ENCODE measurements around the gene CLEC2D. TPM values are rescaled to one million over a fixed set of nuclear protein-coding genes. Genes with fewer than 3 reads are reported as not detected.
"Not testable (repeated sequence)": the region's sequence is repeated elsewhere in the genome, so short reads cannot be mapped to it uniquely, and the experiment has no call there.

CLEC2D gene
- total RNA-seq, 1 experiment from 2014 or later: 1.9 TPM

- TF ChIP-seq RAD21 (IDR thresholded peaks at IDR 0.05; ENCODE audit: low read depth) (no peak), REST (IDR thresholded peaks at IDR 0.05; ENCODE audit: low read depth) (no peak), SIN3A (IDR thresholded peaks at IDR 0.05; ENCODE audit: low read depth) (no peak), ZFX (IDR thresholded peaks at IDR 0.05) (no peak), SRF (IDR thresholded peaks at IDR 0.05; ENCODE audit: low read depth) (no peak), CBX3 (IDR thresholded peaks at IDR 0.05; ENCODE audit: low read depth) (no peak), POLR2AphosphoS5 (IDR thresholded peaks at IDR 0.05; ENCODE audit: low read depth, low read length) (no peak), JUND (IDR thresholded peaks at IDR 0.05) (no peak), CEBPB (IDR thresholded peaks at IDR 0.05; ENCODE audit: low read depth) (no peak)
- DNase-seq (ENCODE audit: low read depth, low spot score) (no peak), ATAC-seq (no peak)
- CTCF ChIA-PET: no interaction called here
- Histone ChIP-seq H4K20me1 (ENCODE audit: insufficient read depth) (no peaks in the 10 kb centered on the region), H3K27ac (ENCODE audit: low read depth, low read length) (no peak overlapping the region), H3K9me2 (ENCODE audit: insufficient read depth) (no peaks in the 10 kb centered on the region), H3K9me3 (ENCODE audit: control insufficient read depth in 1 of 2, insufficient read depth in 1 of 2, low read depth in 1 of 2, low read length in 2 of 2) (no peaks in the 10 kb centered on the region), H3K36me3 (ENCODE audit: control insufficient read depth in 1 of 2, insufficient read depth in 2 of 2, low read length in 2 of 2) (no peaks in the 10 kb centered on the region), H3K4me3 (replicated peaks in 1 of 2; ENCODE audit: low read depth in 1 of 2, low read length in 2 of 2) (no peak overlapping the region), H3K9ac (ENCODE audit: low read length) (no peak overlapping the region), H3K4me2 (ENCODE audit: low read length) (no peak overlapping the region), H2AFZ (ENCODE audit: low read depth, low read length, poor library complexity, severe bottlenecking) (no peak overlapping the region), H3K27me3 (ENCODE audit: insufficient read depth, low read length) (no peaks in the 10 kb centered on the region), H3K79me2 (ENCODE audit: insufficient read depth, low read length) (no peaks in the 10 kb centered on the region), H3K4me1 (ENCODE audit: control insufficient read depth in 1 of 2, insufficient read depth in 2 of 2, low read length in 2 of 2) (peaks cover 0 to 4% of the 10 kb centered on the region in 2 experiments; a peak in 1 of 4 replicates)
- RAD21 ChIA-PET (ENCODE audit: low non-redundant PET in 1 of 2, low total read pairs in 2 of 2, uncharacterized antibody in 2 of 2, unreplicated experiment in 2 of 2): no interaction called here
- POLR2A ChIA-PET: no interaction called here
- no TSS peak for BruUV-seq (replicated peaks)
- intact Hi-C loops (cut with micrococcal nuclease): no loop called here
Measured at GRCh38 chr12:9643266-9643660, 26.2 kb upstream of the CLEC2D start.

- CTCF ChIA-PET; H3K79me2 ChIP-seq (ENCODE audit: insufficient read depth, low read length); H2AFZ ChIP-seq (ENCODE audit: low read depth, low read length, poor library complexity, severe bottlenecking); H3K9ac ChIP-seq (ENCODE audit: low read length); H3K36me3 ChIP-seq (ENCODE audit: control insufficient read depth in 1 of 2, insufficient read depth in 2 of 2, low read length in 2 of 2); DNase-seq (ENCODE audit: low read depth, low spot score); H3K9me3 ChIP-seq (ENCODE audit: control insufficient read depth in 1 of 2, insufficient read depth in 1 of 2, low read depth in 1 of 2, low read length in 2 of 2); H3K27me3 ChIP-seq (ENCODE audit: insufficient read depth, low read length); H3K27ac ChIP-seq (ENCODE audit: low read depth, low read length); ATAC-seq; H3K4me2 ChIP-seq (ENCODE audit: low read length); H3K4me3 ChIP-seq (replicated peaks in 1 of 2; ENCODE audit: low read depth in 1 of 2, low read length in 2 of 2); intact Hi-C loops (cut with micrococcal nuclease); H3K9me2 ChIP-seq (ENCODE audit: insufficient read depth); POLR2A ChIA-PET; BruUV-seq (replicated peaks); RAD21 ChIA-PET (ENCODE audit: low non-redundant PET in 1 of 2, low total read pairs in 2 of 2, uncharacterized antibody in 2 of 2, unreplicated experiment in 2 of 2); H4K20me1 ChIP-seq (ENCODE audit: insufficient read depth): not testable (repeated sequence)
- peaks cover 0 to 12% of the 10 kb centered on the region in 2 experiments; a peak in 1 of 4 replicates for H3K4me1 ChIP-seq (ENCODE audit: control insufficient read depth in 1 of 2, insufficient read depth in 2 of 2, low read length in 2 of 2)
Measured at GRCh38 chr12:9644985-9645551, 24.4 kb upstream of the CLEC2D start.
